ENCODE results near the gene HSD3B7.

GRCh38 chr16:30958175-30959079 lies 26.6 kb upstream of the HSD3B7 start:
- no peak for TF ChIP-seq EP300 (IDR thresholded peaks at IDR 0.05; ENCODE audit: borderline replicate concordance in 1 of 2, low read depth in 2 of 2, low read length in 2 of 2)
- peak; percentile 24; the same call in 1 of the 2 replicates for TF ChIP-seq POLR2AphosphoS5 (IDR thresholded peaks at IDR 0.05; ENCODE audit: low read depth, low read length)
- TF ChIP-seq TAF1 (IDR thresholded peaks at IDR 0.05; ENCODE audit: low read depth, low read length), result no peak
- TF ChIP-seq SIN3A (conservative IDR thresholded peaks at IDR 0.05 in 1 of 2, IDR thresholded peaks at IDR 0.05 in 1 of 2; ENCODE audit: low read depth in 1 of 2, low read length in 2 of 2), result no peak
- TF ChIP-seq CEBPB (IDR thresholded peaks at IDR 0.05; ENCODE audit: low read depth, low read length), result no peak
- no peak for TF ChIP-seq GABPA (IDR thresholded peaks at IDR 0.05; ENCODE audit: borderline replicate concordance, insufficient read depth, low read length)
- TF ChIP-seq POLR2A (IDR thresholded peaks at IDR 0.05; ENCODE audit: control extremely low read depth in 1 of 2, low read depth in 2 of 2, low read length in 2 of 2), result peak; percentile 27 to 36; a peak in 2 of 3 replicates
- no peak for TF ChIP-seq CTCF (IDR thresholded peaks at IDR 0.05; ENCODE audit: control extremely low read depth in 1 of 3, insufficient read depth in 1 of 3, low read depth in 1 of 3, low read length in 3 of 3)
- TF ChIP-seq CTBP2 (IDR thresholded peaks at IDR 0.05; ENCODE audit: borderline replicate concordance, insufficient read depth, insufficient read length, low read length), result no peak
- no peak for TF ChIP-seq SP1 (IDR thresholded peaks at IDR 0.05; ENCODE audit: low read depth, low read length)
- no peak for TF ChIP-seq PHF8 (conservative IDR thresholded peaks at IDR 0.05; ENCODE audit: low read depth, low read length)
- TF ChIP-seq CHD1 (IDR thresholded peaks at IDR 0.05; ENCODE audit: low read depth, low read length), result no peak

All from H1 (cell line).